K562 (cell line): ENCODE measurements around the gene TANC1. TPM values are rescaled to one million over a fixed set of nuclear protein-coding genes. Genes with fewer than 3 reads are reported as not detected.

ENCODE experiments used
- ATAC-seq: fragments of 200-7000 bp; cut with Tn5 transposase; 3 replicates; pipeline ENCODE4 v1.9.1; 2020; ENCODE audit warnings: moderate library complexity
- BruUV-seq: library from RNA; stranded (reverse); fragments of 400-500 nt; replicated peaks from 2 replicates; lab custom pipeline; 2021; lab: Mats Ljungman, UMichigan
- CTCF ChIA-PET: fragments of 300-600 bp; formaldehyde crosslinking; extraction: SDS; loops from one replicate; lab custom pipeline; 2021; ENCODE audit warnings: low intra/inter-chr PET ratio; lab: Yijun Ruan, JAX
- POLR2A ChIA-PET: fragments of 300-600, 350-650 bp; sonication (Branson Sonifier 250); formaldehyde crosslinking; extraction: SDS; loops from one replicate; lab custom pipeline; 2021; ENCODE audit warnings: antibody characterized with exemption, inconsistent platforms; lab: Yijun Ruan, JAX
- DNase-seq, 4 experiments: peaks; one replicate each; pipeline versions ENCODE4 v3.0.0 to v3.0.0-alpha.2; 2011 to 2018; ENCODE audit warnings: low spot score in 3 of 4, mixed read lengths in 3 of 4; ENCODE audit errors: extremely low read depth in 1 of 4
- FAIRE-seq: peaks from 2 replicates; lab custom pipeline; 2011; peaks lifted over from hg19 to GRCh38; lab: Jason Lieb, UNC
- H2AFZ ChIP-seq: 2 replicates; pipeline ENCODE4 v1.6.0; 2011; ENCODE audit warnings: low read depth, low read length, control low read depth, inconsistent platforms
- H3K27ac ChIP-seq: fragments of 200-600 bp; 3 replicates; pipeline ENCODE4 v1.8.0; 2011; ENCODE audit warnings: low read depth, mild to moderate bottlenecking, control low read depth, inconsistent platforms, low read length, moderate library complexity, mixed read lengths; ENCODE audit errors: extremely low read depth
- H3K27me3 ChIP-seq, 2 experiments: fragments of 300-600 bp in 1 of 2; 2 replicates in 1 of 2; 3 replicates in 1 of 2; pipeline versions ENCODE4 v1.6.0 to v1.8.0; 2011; ENCODE audit warnings: inconsistent platforms in 2 of 2, low read length in 2 of 2, mild to moderate bottlenecking in 1 of 2, mixed read lengths in 1 of 2, moderate library complexity in 1 of 2; ENCODE audit not compliant: control insufficient read depth in 2 of 2, insufficient read depth in 2 of 2
- H3K36me3 ChIP-seq: fragments of 300-600 bp; 3 replicates; pipeline ENCODE4 v1.8.0; 2011; ENCODE audit warnings: mild to moderate bottlenecking, low read length, inconsistent platforms; ENCODE audit not compliant: control insufficient read depth, insufficient read depth
- H3K4me1 ChIP-seq, 2 experiments: fragments of 200-600 bp in 1 of 2; replicated peaks in 1 of 2; 2 replicates in 1 of 2; 3 replicates in 1 of 2; pipeline versions ENCODE4 v1.5.1 to v1.8.0; 2011; ENCODE audit warnings: inconsistent platforms in 2 of 2, low read length in 2 of 2, mild to moderate bottlenecking in 1 of 2, mixed read lengths in 1 of 2, moderate library complexity in 1 of 2; ENCODE audit not compliant: control insufficient read depth in 2 of 2, insufficient read depth in 2 of 2
- H3K4me2 ChIP-seq: 2 replicates; pipeline ENCODE4 v1.6.1; 2011; ENCODE audit warnings: low read length, control low read depth, inconsistent platforms, mixed read lengths; ENCODE audit not compliant: insufficient read depth
- H3K4me3 ChIP-seq: fragments of 200-600 bp; sonication (generic), shearing (Covaris generic); 2 replicates; pipeline ENCODE4 v1.5.1; 2016; ENCODE audit warnings: control low read depth, inconsistent platforms
- H3K79me2 ChIP-seq: fragments of 200-600 bp; 3 replicates; pipeline ENCODE4 v1.8.0; 2011; ENCODE audit warnings: low read length, inconsistent platforms; ENCODE audit not compliant: control insufficient read depth, insufficient read depth
- H3K9ac ChIP-seq, 2 experiments: 2 replicates each; pipeline versions ENCODE4 v1.6.0 to v1.6.1; 2011; ENCODE audit warnings: low read depth in 2 of 2, low read length in 2 of 2, control low read depth in 1 of 2, inconsistent platforms in 1 of 2, mild to moderate bottlenecking in 1 of 2, mixed read lengths in 1 of 2; ENCODE audit not compliant: insufficient read depth in 1 of 2
- H3K9me1 ChIP-seq: one replicate; pipeline ENCODE4 v1.6.0; 2011; ENCODE audit warnings: inconsistent platforms, mild to moderate bottlenecking, low read length, moderate library complexity; ENCODE audit not compliant: control insufficient read depth, insufficient read depth
- H3K9me3 ChIP-seq: replicated peaks from 2 replicates; pipeline ENCODE4 v1.5.1; 2011; ENCODE audit warnings: low read depth, low read length, inconsistent platforms; ENCODE audit not compliant: control insufficient read depth, insufficient read depth
- H4K20me1 ChIP-seq: replicated peaks from 2 replicates; pipeline ENCODE4 v1.6.1; 2011; ENCODE audit warnings: low read length, inconsistent platforms, mixed read lengths; ENCODE audit not compliant: control insufficient read depth, insufficient read depth
- ATF7 ChIP-seq: fragments of 450-650 bp; IDR thresholded peaks from 2 replicates; pipeline ENCODE4 v1.7.1; 2014; ENCODE audit warnings: mild to moderate bottlenecking, moderate library complexity
- JUND ChIP-seq, 2 experiments: IDR thresholded peaks; 2 replicates in 1 of 2; 3 replicates in 1 of 2; pipeline ENCODE4 v1.6.1; 2011; ENCODE audit warnings: borderline replicate concordance in 2 of 2, low read depth in 2 of 2, low read length in 2 of 2, improper control_type of control experiment in 1 of 2, missing biosample characterization in 1 of 2, missing genetic modification characterization in 1 of 2, missing genetic modification reagents in 1 of 2
- NFIX ChIP-seq: fragments of 250-450 bp; sonication (Bioruptor Pico); IDR thresholded peaks from 2 replicates; pipeline ENCODE4 v1.4.0; 2020; ENCODE audit warnings: low read depth, mild to moderate bottlenecking, moderate library complexity
- RFX5 ChIP-seq: IDR thresholded peaks from 2 replicates; pipeline ENCODE4 v1.6.1; 2011; ENCODE audit warnings: low read depth, mild to moderate bottlenecking, improper control_type of control experiment, low read length
- SMARCA5 ChIP-seq: fragments of 450-650 bp; IDR thresholded peaks from 2 replicates; pipeline ENCODE4 v1.6.1; 2016
- SREBF1 ChIP-seq: fragments of 150-350 bp; IDR thresholded peaks from 2 replicates; pipeline ENCODE4 v1.6.1; 2014; ENCODE audit warnings: antibody characterized with exemption, low read depth, low read length, borderline replicate concordance
- TBL1XR1 ChIP-seq, 2 experiments: IDR thresholded peaks; 2 replicates each; pipeline ENCODE4 v1.6.1; 2012; ENCODE audit warnings: improper control_type of control experiment in 2 of 2, low read length in 2 of 2, mild to moderate bottlenecking in 1 of 2
- ZNF436 ChIP-seq: fragments of 250-450, 450-650 bp; sonication (Bioruptor Pico); formaldehyde crosslinking; IDR thresholded peaks from 2 replicates; pipeline ENCODE4 v1.7.0; 2020; ENCODE audit warnings: mild to moderate bottlenecking
- ZNF57 ChIP-seq: fragments of 450-650 bp; formaldehyde crosslinking; IDR thresholded peaks from 2 replicates; pipeline ENCODE4 v1.4.0; 2020; ENCODE audit warnings: mild to moderate bottlenecking, moderate library complexity
- ZNF707 ChIP-seq: fragments of 250-450 bp; sonication (Bioruptor Pico); conservative IDR thresholded peaks from 2 replicates; pipeline ENCODE4 v1.8.0; 2022; ENCODE audit warnings: inconsistent platforms, mild to moderate bottlenecking, moderate library complexity
- ZNF766 ChIP-seq: fragments of 200-800 bp; sonication (Bioruptor generic); conservative IDR thresholded peaks from 2 replicates; pipeline ENCODE4 v1.6.1; 2016; ENCODE audit warnings: missing genetic modification characterization, missing compliant biosample characterization
- WGBS: fragments of 100-300 bp; shearing (Covaris generic); methylation state at CpG from one replicate; pipeline ENCODE4 v1.1.6; 2016; ENCODE audit warnings: low coverage, mixed read lengths; ENCODE audit not compliant: insufficient coverage; ENCODE audit errors: missing lambda C conversion rate; 5-methylcytosine and 5-hydroxymethylcytosine counted together
- in situ Hi-C: fragments of 300-500 bp; cut with MboI; formaldehyde crosslinking; loops from 4 replicates; pipeline ENCODE4 v1.15.0; 2018; ENCODE audit warnings: inconsistent platforms, mixed read lengths
- intact Hi-C: fragments of 100-400 bp; cut with micrococcal nuclease; formaldehyde crosslinking; loops from 2 replicates; pipeline ENCODE4 v1.14.2; 2022
- polyA plus RNA-seq, 8 experiments: library from polyadenylated mRNA; depleted of rRNA in 4 of 8; stranded (reverse) in 5 of 8; unstranded in 3 of 8; fragments of >200 nt; fragmentation: Nextera tagmentation in 2 of 8; fragmentation: Illumina TruSeq in 1 of 8; extraction: Ambion mirVana in 2 of 8; extraction: Trizol in 1 of 8; gene quantifications; 2 replicates each; pipeline versions ENCODE4 v1.2.1 to v1.2.3, GENCODE V29; 2011 to 2014; ENCODE audit warnings: inconsistent platforms in 1 of 8, missing spikeins in 1 of 8
- total RNA-seq, 7 experiments: library from RNA; depleted of rRNA in 6 of 7; stranded (reverse); fragments of >200 nt in 6 of 7; fragmentation: Illumina TruSeq in 2 of 7; extraction: Trizol in 2 of 7; gene quantifications; 2 replicates each; pipeline versions ENCODE4 v1.2.1 to v1.2.3, GENCODE V29; 2011 to 2021; ENCODE audit warnings: low replicate concordance in 1 of 7
- TF ChIP-seq, protein P1 (sequence below): fragments of 450-650 bp; formaldehyde crosslinking; IDR thresholded peaks from 2 replicates; pipeline ENCODE4 v1.4.0; 2020; ENCODE audit warnings: mild to moderate bottlenecking, moderate library complexity
- TF ChIP-seq, protein P2 (sequence below): sonication (generic); formaldehyde crosslinking; IDR thresholded peaks from 2 replicates; pipeline ENCODE4 v1.8.1; 2023; ENCODE audit warnings: mild to moderate bottlenecking, missing genetic modification reagents
- TF ChIP-seq, protein P3 (sequence below): fragments of 250-450 bp; sonication (Bioruptor Pico); IDR thresholded peaks from 2 replicates; pipeline ENCODE4 v1.8.0; 2022; ENCODE audit warnings: inconsistent platforms

The TANC1 gene
- total and polyA plus RNA-seq, 9 of the 15 experiments (the other 6 are each of a cell fraction or from before 2014, with no cell fraction given), result under 0.01 to 0.20 (median 0.07) TPM; not detected in 1

DNA sequence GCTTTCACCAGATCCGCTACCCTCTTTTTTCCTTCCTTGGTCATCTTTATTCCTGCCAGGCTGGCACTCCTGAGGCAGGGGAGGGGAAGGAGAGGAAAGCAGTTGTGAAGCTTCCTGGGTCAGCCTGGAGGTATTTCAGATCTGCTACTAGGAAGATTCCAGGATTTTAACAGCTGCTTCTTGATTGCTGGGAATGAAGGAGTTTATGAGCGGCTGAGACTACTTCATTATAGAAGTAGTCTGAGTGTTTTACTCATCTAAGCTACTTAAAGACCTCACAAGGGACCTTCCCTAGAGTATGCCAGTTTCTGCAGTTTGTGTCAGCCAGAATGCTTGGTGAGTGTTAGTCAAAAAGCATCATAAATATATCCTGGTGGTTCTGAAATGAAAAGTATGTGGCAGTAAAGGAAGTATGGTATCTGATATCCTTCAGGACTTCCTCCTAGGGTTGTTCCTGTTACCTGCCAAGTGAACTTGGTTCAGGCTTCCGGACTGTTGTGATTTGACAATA is 1.9 kb downstream of the TANC1 start:
- H3K4me3 ChIP-seq, result no peak overlapping the region
- no peak for DNase-seq

More for the DNA sequence above, 1.9 kb downstream of the TANC1 start:
- H3K9ac ChIP-seq, result no peak overlapping the region
- 4% methylated on average over 3 of the region's 3 CpGs for WGBS
- TF ChIP-seq SMARCA5 (no peak), ATF7 (no peak), ZNF436 (CRISPR knock-in tag) (no peak), RFX5 (no peak), NFIX (no peak), TBL1XR1 (IDR thresholded peaks at IDR 0.05; ENCODE audit: low read length in 2 of 2) (no peak), ZNF57 (no peak), ZNF707 (no peak), SREBF1 (no peak), JUND (IDR thresholded peaks at IDR 0.05; ENCODE audit: borderline replicate concordance, low read depth, low read length) (no peak), JUND (tag; IDR thresholded peaks at IDR 0.05; ENCODE audit: borderline replicate concordance, low read depth, low read length) (no peak), ZNF766 (no peak)
- TF ChIP-seq, protein P1, sequence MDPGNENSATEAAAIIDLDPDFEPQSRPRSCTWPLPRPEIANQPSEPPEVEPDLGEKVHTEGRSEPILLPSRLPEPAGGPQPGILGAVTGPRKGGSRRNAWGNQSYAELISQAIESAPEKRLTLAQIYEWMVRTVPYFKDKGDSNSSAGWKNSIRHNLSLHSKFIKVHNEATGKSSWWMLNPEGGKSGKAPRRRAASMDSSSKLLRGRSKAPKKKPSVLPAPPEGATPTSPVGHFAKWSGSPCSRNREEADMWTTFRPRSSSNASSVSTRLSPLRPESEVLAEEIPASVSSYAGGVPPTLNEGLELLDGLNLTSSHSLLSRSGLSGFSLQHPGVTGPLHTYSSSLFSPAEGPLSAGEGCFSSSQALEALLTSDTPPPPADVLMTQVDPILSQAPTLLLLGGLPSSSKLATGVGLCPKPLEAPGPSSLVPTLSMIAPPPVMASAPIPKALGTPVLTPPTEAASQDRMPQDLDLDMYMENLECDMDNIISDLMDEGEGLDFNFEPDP (CRISPR knock-in tag), result no peak
- TF ChIP-seq, protein P2, sequence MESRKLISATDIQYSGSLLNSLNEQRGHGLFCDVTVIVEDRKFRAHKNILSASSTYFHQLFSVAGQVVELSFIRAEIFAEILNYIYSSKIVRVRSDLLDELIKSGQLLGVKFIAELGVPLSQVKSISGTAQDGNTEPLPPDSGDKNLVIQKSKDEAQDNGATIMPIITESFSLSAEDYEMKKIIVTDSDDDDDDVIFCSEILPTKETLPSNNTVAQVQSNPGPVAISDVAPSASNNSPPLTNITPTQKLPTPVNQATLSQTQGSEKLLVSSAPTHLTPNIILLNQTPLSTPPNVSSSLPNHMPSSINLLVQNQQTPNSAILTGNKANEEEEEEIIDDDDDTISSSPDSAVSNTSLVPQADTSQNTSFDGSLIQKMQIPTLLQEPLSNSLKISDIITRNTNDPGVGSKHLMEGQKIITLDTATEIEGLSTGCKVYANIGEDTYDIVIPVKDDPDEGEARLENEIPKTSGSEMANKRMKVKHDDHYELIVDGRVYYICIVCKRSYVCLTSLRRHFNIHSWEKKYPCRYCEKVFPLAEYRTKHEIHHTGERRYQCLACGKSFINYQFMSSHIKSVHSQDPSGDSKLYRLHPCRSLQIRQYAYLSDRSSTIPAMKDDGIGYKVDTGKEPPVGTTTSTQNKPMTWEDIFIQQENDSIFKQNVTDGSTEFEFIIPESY, result no peak
- TF ChIP-seq, protein P3, sequence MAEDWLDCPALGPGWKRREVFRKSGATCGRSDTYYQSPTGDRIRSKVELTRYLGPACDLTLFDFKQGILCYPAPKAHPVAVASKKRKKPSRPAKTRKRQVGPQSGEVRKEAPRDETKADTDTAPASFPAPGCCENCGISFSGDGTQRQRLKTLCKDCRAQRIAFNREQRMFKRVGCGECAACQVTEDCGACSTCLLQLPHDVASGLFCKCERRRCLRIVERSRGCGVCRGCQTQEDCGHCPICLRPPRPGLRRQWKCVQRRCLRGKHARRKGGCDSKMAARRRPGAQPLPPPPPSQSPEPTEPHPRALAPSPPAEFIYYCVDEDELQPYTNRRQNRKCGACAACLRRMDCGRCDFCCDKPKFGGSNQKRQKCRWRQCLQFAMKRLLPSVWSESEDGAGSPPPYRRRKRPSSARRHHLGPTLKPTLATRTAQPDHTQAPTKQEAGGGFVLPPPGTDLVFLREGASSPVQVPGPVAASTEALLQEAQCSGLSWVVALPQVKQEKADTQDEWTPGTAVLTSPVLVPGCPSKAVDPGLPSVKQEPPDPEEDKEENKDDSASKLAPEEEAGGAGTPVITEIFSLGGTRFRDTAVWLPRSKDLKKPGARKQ (CRISPR knock-in tag), result no peak
- TF ChIP-seq, all 486 proteins: peak for 0
- Histone ChIP-seq H3K27me3 (peaks cover 25 to 31% of the 10 kb centered on the region in 2 experiments; a peak in 4 of 5 replicates), H3K9me1 (no peaks in the 10 kb centered on the region), H3K27ac (no peak overlapping the region), H4K20me1 (no peaks in the 10 kb centered on the region), H3K79me2 (no peaks in the 10 kb centered on the region), H3K36me3 (no peaks in the 10 kb centered on the region), H3K4me1 (peaks cover 0 to 16% of the 10 kb centered on the region in 2 experiments; a peak in 2 of 5 replicates), H3K4me2 (no peak overlapping the region), H3K9me3 (no peaks in the 10 kb centered on the region), H2AFZ (no peak overlapping the region)
- no TSS peak for BruUV-seq
- no peak for ATAC-seq
- ChIA-PET CTCF (no interaction called here), POLR2A (no interaction called here)
- in situ Hi-C loops, result no loop called here
- intact Hi-C loops, result no loop called here
- FAIRE-seq, result no peak
